GM18868 (cell line): ENCODE measurements around the gene GUCY1A2.

Experiments used
- ATAC-seq: cut with Tn5 transposase; IDR thresholded peaks from one replicate; pipeline ENCODE4 v1.9.1; 2021; ENCODE audit warnings: mild to moderate bottlenecking, moderate library complexity; ENCODE audit not compliant: unreplicated experiment

GUCY1A2 gene

DNA sequence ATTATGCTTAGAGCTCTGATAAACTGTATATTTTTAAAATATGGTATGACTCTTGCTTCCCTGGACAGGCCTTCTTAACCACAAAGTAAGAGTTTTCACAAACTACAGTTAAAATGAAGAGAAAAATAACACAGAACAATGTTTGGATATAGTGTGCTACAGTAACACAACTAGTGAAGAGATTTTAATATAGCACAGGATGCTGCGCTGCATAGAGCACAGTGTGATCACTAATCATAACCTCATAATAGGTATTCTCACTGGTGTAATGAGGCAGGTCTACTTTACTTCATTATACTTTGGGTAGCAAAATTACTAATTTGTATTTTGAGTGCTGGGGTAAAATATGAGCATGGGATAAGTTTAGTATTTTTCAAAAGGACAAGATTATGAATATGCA is 256.5 kb downstream of the GUCY1A2 start:
- ATAC-seq: no peak

- no peak for ATAC-seq
Measured at GRCh38 chr11:106761240-106761639, 257.0 kb downstream of the GUCY1A2 start.

DNA sequence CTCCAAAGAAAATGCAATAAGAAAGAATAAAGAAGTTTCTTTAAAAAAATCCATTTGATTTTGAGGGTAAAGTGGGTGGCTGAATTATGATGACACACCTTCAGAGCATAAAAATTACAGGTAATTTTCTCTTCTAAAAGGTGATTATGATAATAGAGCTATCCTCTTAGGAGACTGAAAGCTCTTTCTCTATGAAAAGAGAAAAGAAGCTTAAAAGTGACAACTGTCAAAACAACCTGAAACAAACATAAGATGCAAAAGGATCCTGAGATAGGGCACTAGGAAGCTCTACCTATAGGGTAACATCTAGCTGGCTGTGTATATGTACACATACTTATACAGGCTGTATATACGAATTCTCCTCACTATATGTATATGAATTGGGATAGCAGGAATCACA is 270.2 kb downstream of the GUCY1A2 start:
- no peak for ATAC-seq

GRCh38 chr11:106745941-106746340 is 272.3 kb downstream of the GUCY1A2 start:
- ATAC-seq: no peak

GRCh38 chr11:106733635-106734034 is 284.6 kb downstream of the GUCY1A2 start:
- no peak for ATAC-seq

DNA sequence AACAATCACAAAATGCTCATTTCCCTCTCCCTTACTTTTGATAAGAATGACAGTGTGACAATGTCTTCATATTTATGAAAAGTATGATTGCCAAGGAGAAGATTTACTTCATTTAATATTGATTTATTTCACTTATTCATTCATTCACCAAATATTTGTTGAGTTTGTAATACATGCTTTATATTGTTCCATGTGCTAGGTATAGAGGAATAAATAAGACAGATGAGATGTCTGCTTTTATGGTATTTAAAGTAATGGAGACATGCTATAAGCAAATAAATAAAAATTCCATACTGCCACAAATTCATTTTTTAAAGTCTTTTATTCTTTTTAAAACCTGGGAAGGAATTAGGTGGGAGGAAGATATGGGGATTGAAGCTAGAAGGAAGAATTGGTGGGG is 289.4 kb downstream of the GUCY1A2 start:
- no peak for ATAC-seq

- ATAC-seq: no peak
Measured at GRCh38 chr11:106728379-106728778, 289.9 kb downstream of the GUCY1A2 start.

GRCh38 chr11:106727256-106727655 is 291.0 kb downstream of the GUCY1A2 start:
- ATAC-seq: no peak

DNA sequence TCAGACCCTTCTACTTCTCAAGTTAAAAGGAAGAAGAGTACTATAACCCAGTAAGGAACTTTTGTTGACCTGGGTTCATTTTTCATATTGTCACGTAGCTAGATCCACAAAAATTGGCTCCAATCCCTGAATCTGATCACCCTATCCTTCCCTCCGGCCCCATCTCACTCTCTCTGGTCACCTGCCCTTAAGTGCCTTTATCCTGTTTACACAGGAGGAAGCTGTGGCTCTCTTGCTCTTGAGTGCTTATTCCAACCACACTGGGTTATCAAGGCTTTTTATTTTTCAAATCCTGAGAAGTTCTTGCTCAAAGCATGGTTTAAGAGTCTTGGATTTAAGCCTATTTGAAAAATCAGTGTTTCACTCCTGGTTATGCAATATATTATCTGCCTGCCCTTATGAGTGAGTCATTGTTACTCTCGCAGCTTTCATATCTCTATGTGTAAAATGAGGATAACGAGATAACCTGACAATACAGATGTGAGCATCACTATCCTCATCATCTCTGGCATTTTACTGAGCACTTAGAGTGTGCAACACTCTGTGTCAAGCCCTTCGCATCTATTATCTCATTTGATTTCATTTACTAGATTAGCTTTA is 293.9 kb downstream of the GUCY1A2 start:
- ATAC-seq: no peak

DNA sequence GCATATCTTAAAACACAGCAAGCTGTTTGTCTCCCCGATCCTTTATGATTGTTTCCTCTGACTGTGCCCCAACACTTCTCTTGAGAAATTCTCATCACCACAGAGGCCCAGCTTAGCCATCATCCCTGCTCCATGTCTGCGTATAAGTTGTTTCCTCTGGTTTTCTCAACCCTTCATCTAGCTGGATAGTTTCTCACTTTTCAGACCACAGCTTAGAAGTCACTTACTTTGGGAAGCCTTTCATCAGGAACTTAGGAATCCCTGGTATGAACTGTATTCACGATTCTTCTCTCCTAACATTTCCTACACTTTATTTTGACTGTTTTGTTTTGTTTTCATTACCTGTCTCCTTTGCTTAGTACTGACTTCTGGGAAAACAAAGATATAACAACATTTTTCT is 295.2 kb downstream of the GUCY1A2 start:
- no peak for ATAC-seq

DNA sequence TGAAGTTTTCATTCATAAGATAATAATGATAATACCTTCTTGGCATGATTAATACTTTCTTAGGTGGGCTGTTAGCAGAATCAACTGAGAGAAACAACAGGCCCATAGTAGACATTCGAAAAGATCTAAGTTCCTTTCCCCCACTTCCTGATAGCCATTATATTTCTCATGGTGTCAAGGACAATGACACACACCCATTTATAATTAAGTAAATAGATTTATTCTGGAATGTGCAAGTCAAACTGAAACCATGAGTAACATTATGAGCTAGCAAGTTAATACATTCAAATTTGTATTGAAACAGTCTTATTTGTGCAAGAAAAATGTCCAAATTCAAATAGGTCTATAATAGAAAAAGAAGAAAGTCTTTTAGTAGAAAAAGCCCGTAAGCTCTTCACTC is 301.1 kb downstream of the GUCY1A2 start:
- no peak for ATAC-seq

DNA sequence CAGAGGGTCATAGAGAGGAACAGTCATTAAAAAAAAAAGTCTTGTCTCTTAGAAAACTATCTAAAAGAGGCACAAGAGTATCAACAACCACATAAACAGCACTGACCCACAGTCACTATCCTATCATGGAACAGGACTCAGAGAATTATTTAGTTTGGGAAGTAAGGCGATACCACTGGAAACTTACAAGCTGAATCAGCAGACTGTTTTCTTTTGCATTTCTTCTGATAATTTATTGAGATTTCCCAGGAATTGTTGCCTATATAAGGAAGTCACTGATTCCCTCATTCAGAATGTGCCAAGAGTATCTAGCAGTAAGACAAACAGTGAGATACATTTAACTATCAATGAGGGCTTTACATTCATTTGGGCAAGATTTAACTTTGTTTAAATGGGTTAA is 304.1 kb downstream of the GUCY1A2 start:
- no peak for ATAC-seq

- no peak for ATAC-seq
Measured at GRCh38 chr11:106708348-106708747, 309.9 kb downstream of the GUCY1A2 start.

GRCh38 chr11:106706355-106706754 is 311.9 kb downstream of the GUCY1A2 start:
- ATAC-seq: peak; percentile 49

GRCh38 chr11:106702805-106703204 is 315.5 kb downstream of the GUCY1A2 start:
- no peak for ATAC-seq

DNA sequence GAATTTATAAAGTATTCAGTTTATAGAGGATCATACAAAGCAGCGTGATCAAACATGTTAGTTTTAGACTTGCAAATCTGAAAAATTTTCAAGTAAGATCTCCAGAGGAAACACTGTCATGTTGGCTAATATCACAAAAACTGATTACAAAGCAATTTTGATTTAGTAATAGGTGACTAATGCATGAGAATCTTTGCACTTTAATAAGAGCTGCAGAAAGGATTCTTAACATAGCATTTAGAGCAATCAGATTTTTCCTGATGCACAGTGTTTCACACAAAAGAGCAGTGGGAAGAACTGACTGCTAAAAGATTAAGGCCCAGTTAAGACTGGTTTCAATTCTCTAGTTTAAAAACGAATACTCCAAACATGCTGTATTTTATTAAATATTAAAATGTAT is 321.2 kb downstream of the GUCY1A2 start:
- ATAC-seq: no peak

GRCh38 chr11:106695506-106695905 is 322.8 kb downstream of the GUCY1A2 start:
- no peak for ATAC-seq

- ATAC-seq: no peak
Measured at GRCh38 chr11:106694501-106694900, 323.8 kb downstream of the GUCY1A2 start.

DNA sequence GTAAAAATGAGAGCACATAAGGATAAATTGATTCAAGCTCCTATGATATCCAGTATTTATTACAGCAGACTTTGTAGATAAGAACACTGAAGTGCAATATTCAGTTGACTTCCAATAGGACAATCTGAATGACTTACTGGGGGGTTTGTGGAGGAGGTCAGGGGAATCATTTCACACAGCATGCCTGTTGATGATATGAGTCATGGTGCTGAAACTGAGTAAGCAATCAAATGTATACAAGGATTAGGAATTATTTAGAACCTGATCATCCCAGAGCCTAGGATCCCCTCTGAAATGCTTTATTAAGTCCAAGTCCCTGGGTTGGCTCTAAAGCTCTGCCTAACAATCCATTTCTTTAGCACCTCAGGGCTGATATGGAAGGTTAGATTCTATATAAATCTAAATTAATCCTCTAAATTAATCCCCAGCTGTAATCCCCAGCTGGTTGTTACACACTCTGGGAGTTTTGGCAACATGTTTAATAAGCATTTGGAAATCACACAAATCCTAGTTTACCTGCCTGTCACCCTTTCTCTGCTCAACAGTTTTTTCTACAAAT is 326.4 kb downstream of the GUCY1A2 start:
- no peak for ATAC-seq

DNA sequence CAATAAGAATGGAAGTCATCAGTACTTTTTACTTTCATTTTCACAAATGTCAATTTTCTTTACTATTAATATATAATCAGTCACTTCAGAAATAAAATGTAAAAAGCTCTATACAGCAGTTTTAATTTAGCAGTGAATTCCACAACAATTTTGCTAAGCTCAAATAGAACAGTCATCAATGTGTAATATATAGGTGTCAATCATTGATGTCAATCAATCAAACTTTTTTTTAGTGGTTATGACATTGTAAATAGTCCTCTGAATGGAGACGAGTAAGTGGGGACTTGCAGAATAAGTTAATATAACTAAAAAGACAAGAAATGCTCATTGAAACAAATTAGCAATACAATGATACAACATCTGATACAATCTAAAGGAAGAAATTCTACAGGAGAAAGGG is 327.4 kb downstream of the GUCY1A2 start:
- ATAC-seq: no peak

DNA sequence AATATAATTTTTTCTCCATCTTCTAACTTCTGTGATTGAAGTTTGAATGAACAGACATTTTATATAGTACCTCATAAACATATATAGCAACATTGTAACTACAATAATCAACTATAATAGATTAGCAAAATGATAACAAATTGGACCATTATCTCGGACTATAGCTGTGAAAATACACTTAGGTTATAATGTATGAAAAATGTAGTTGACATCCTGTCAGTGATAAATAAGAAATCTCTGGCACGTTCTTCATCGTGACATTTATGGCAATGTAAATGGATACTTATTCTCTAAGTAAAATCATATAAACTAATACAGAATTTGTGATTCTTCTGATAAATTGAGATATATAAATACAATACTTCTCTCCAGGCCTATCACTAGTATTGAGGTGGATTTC is 333.3 kb downstream of the GUCY1A2 start:
- ATAC-seq: no peak

DNA sequence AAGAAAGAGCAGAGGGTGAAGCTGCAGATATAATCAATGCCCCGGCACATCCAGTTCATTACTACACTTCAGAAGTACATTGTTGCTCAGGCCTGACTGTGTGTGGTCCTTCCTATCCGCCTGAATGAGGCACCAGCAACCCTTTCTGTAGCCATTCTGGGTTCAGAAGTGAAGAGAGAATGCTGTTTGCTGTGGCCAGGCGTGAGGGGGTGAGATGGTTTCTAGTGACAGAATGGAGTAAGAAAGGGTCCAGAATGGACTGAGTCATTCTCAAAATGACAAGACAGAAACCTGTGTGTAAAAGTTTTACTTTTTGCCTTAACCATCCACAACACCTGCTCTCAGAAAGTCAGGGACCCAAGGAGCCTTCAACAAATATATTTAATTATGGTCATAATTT is 334.8 kb downstream of the GUCY1A2 start:
- ATAC-seq: no peak

- no peak for ATAC-seq
Measured at GRCh38 chr11:106681435-106681834, 336.8 kb downstream of the GUCY1A2 start.
